Endothelial cell of umbilical vein (primary cell): Measurements from ENCODE around the gene FA2H. TPM values are rescaled to one million over a fixed set of nuclear protein-coding genes. Genes with fewer than 3 reads are reported as not detected.

Source experiments
- BruUV-seq: library from RNA; stranded (reverse); fragments of 400-500 nt; replicated peaks from 2 replicates; lab custom pipeline; 2021; lab: Mats Ljungman, UMichigan
- CTCF ChIA-PET: fragments of 300-600, 350-600 bp; sonication (Branson Sonifier 250); formaldehyde crosslinking; loops from one replicate; lab custom pipeline; 2021; ENCODE audit warnings: antibody characterized with exemption, inconsistent platforms; lab: Charles Lee
- POLR2A ChIA-PET: fragments of 300-600, 350-600 bp; sonication (Branson Sonifier 250); formaldehyde crosslinking; loops from one replicate; lab custom pipeline; 2021; ENCODE audit warnings: antibody characterized with exemption, inconsistent platforms; lab: Charles Lee
- DNase-seq: peaks from one replicate; pipeline ENCODE4 v3.0.0-alpha.2; 2011; ENCODE audit warnings: low read depth, low spot score
- FAIRE-seq: peaks from 2 replicates; lab custom pipeline; 2011; peaks lifted over from hg19 to GRCh38; lab: Jason Lieb, UNC
- H2AFZ ChIP-seq: 2 replicates; pipeline ENCODE4 v1.6.0; 2012; ENCODE audit warnings: low read depth, low read length, control low read depth, inconsistent platforms
- H3K27ac ChIP-seq: 2 replicates; pipeline ENCODE4 v1.5.1; 2011; ENCODE audit warnings: low read depth, mild to moderate bottlenecking, control low read depth, low read length, moderate library complexity; ENCODE audit not compliant: insufficient read depth
- H3K27me3 ChIP-seq, 2 experiments: 2 replicates each; pipeline versions ENCODE4 v1.6.0 to v1.6.1; 2011; ENCODE audit warnings: low read length in 2 of 2, mixed read lengths in 1 of 2; ENCODE audit not compliant: control insufficient read depth in 2 of 2, insufficient read depth in 2 of 2
- H3K36me3 ChIP-seq, 2 experiments: 2 replicates in 1 of 2; 3 replicates in 1 of 2; pipeline ENCODE4 v1.5.1; 2011; ENCODE audit warnings: low read length in 2 of 2, mild to moderate bottlenecking in 1 of 2, moderate library complexity in 1 of 2; ENCODE audit not compliant: control insufficient read depth in 2 of 2, insufficient read depth in 2 of 2; ENCODE audit errors: extremely low read depth in 1 of 2
- H3K4me1 ChIP-seq: 3 replicates; pipeline ENCODE4 v1.5.1; 2011; ENCODE audit warnings: mild to moderate bottlenecking, low read length; ENCODE audit not compliant: control insufficient read depth, insufficient read depth; ENCODE audit errors: extremely low read depth
- H3K4me2 ChIP-seq: 2 replicates; pipeline ENCODE4 v1.6.1; 2011; ENCODE audit warnings: low read length, control low read depth, mixed read lengths; ENCODE audit not compliant: insufficient read depth
- H3K4me3 ChIP-seq, 3 experiments: fragments of 200-600 bp in 1 of 3; sonication (generic), shearing (Covaris generic) in 1 of 3; replicated peaks in 1 of 3; 2 replicates each; pipeline ENCODE4 v1.5.1; 2011 to 2016; ENCODE audit warnings: control low read depth in 3 of 3, low read length in 3 of 3, mild to moderate bottlenecking in 2 of 3, inconsistent platforms in 1 of 3, low read depth in 1 of 3, moderate library complexity in 1 of 3; ENCODE audit not compliant: insufficient read depth in 1 of 3
- H3K79me2 ChIP-seq: 2 replicates; pipeline ENCODE4 v1.6.0; 2012; ENCODE audit warnings: low read length, inconsistent platforms; ENCODE audit not compliant: control insufficient read depth, insufficient read depth
- H3K9ac ChIP-seq: replicated peaks from 2 replicates; pipeline ENCODE3; 2011; ENCODE audit warnings: low read length, control low read depth; ENCODE audit not compliant: insufficient read depth; ENCODE audit errors: extremely low read depth
- H3K9me1 ChIP-seq: replicated peaks from 3 replicates; pipeline ENCODE4 v1.6.0; 2011; ENCODE audit warnings: mild to moderate bottlenecking, low read length; ENCODE audit not compliant: control insufficient read depth, insufficient read depth; ENCODE audit errors: extremely low read depth
- H3K9me3 ChIP-seq: replicated peaks from 2 replicates; pipeline ENCODE4 v1.5.1; 2012; ENCODE audit warnings: low read length, inconsistent platforms; ENCODE audit not compliant: control insufficient read depth, insufficient read depth
- H4K20me1 ChIP-seq: replicated peaks from 2 replicates; pipeline ENCODE3; 2011; ENCODE audit warnings: mild to moderate bottlenecking, low read length; ENCODE audit not compliant: control insufficient read depth, insufficient read depth; ENCODE audit errors: extremely low read depth
- EZH2 ChIP-seq: IDR thresholded peaks from 2 replicates; pipeline ENCODE4 v1.6.1; 2012; ENCODE audit warnings: borderline replicate concordance, low read depth, mild to moderate bottlenecking, moderate library complexity, low read length, inconsistent platforms; ENCODE audit not compliant: severe bottlenecking
- FOS ChIP-seq: IDR thresholded peaks from 2 replicates; pipeline ENCODE4 v1.6.1; 2011; ENCODE audit warnings: mild to moderate bottlenecking, low read length, moderate library complexity, borderline replicate concordance; ENCODE audit not compliant: insufficient read depth
- GATA2 ChIP-seq: IDR thresholded peaks from 2 replicates; pipeline ENCODE4 v1.7.0; 2011; ENCODE audit warnings: low read depth, mild to moderate bottlenecking, moderate library complexity, mixed read lengths, low read length; ENCODE audit not compliant: insufficient read length, insufficient read depth
- JUN ChIP-seq: IDR thresholded peaks from 2 replicates; pipeline ENCODE4 v1.6.1; 2011; ENCODE audit warnings: borderline replicate concordance, low read depth; ENCODE audit not compliant: insufficient read length, insufficient read depth
- MYC ChIP-seq: IDR thresholded peaks from one replicate; pipeline ENCODE4 v1.6.1; 2011; ENCODE audit warnings: mild to moderate bottlenecking, low read depth, low read length
- POLR2A ChIP-seq: IDR thresholded peaks from 2 replicates; pipeline ENCODE4 v1.6.1; 2012; ENCODE audit warnings: low read depth, mild to moderate bottlenecking, control low read depth, low read length
- POLR2AphosphoS5 ChIP-seq: IDR thresholded peaks from 2 replicates; pipeline ENCODE4 v1.6.1; 2012; ENCODE audit warnings: low read depth, mild to moderate bottlenecking, control low read depth, low read length, moderate library complexity; ENCODE audit not compliant: insufficient read depth
- dilution Hi-C: fragments of 300-500 bp; cut with MboI; formaldehyde crosslinking; loops from one replicate; pipeline ENCODE4 v1.15.0; 2019; ENCODE audit warnings: low sequenced_read_pairs; ENCODE audit not compliant: extremely low pct_ligation_motif_present
- intact Hi-C: fragments of 100-400 bp; cut with micrococcal nuclease; formaldehyde crosslinking; loops from one replicate; pipeline ENCODE4 v1.10.0; 2022
- polyA plus RNA-seq, 4 experiments: library from polyadenylated mRNA; depleted of rRNA in 3 of 4; stranded (reverse) in 3 of 4; unstranded in 1 of 4; fragments of >200 nt; gene quantifications; 2 replicates each; pipeline versions ENCODE4 v1.2.1 to v1.2.3, GENCODE V29; 2011 to 2012; ENCODE audit warnings: missing spikeins in 1 of 4
- total RNA-seq: library from RNA; stranded (reverse); gene quantifications from 2 replicates; pipeline ENCODE4 v1.2.3, GENCODE V29; 2021
- TF ChIP-seq, protein P1 (sequence below): IDR thresholded peaks from 2 replicates; pipeline ENCODE4 v1.6.1; 2011; ENCODE audit not compliant: insufficient read depth, insufficient read length
- TF ChIP-seq, protein P2 (sequence below), 2 donors: IDR thresholded peaks; 1 replicate in 1 of 2; 2 replicates in 1 of 2; pipeline ENCODE4 v1.5.1; 2011; ENCODE audit warnings: low read length in 2 of 2, mild to moderate bottlenecking in 2 of 2, moderate library complexity in 2 of 2, control low read depth in 1 of 2, inconsistent platforms in 1 of 2, low read depth in 1 of 2; ENCODE audit not compliant: insufficient read depth in 1 of 2; ENCODE audit errors: extremely low read depth in 1 of 2

FA2H gene
- total and polyA plus RNA-seq, 2 donors (not counting 3 experiments of a cell fraction or from before 2014, with no cell fraction given), result not detected

DNA sequence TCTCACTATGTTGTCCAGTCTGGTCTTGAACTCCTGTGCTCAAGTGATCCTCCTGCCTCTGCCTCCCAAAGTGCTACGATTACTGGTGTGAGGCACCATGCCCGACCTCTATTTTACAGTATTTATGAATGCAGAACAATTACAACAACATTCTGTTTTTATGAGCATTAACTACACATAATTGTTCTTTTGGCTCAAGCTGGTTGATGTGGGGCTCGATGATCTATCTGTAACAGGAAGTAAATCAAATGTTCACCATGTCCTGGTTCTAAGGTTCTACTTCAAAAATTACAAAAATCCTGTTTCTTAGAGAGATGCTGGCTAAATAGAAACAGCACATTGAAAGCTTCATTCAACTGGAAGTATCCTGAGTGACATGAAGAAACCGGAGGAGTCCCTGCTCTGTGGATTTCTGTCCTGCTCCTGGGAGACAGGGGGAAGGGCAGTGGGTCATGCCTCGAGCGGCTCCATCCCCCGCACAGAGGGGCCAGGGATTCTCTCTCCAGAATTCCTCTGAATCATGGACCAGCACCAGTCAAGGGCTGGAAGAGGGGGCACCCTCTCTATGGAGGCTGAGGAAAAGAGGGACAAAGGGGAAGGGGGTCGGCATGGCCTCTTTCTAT lies 31.5 kb downstream of the FA2H start:
- no peaks in the 10 kb centered on the region for H3K79me2 ChIP-seq
- POLR2A ChIA-PET, result no interaction called here
- H3K9ac ChIP-seq, result no peak overlapping the region
- H3K27ac ChIP-seq, result no peak overlapping the region
- H3K4me3 ChIP-seq, result no peak overlapping the region
- FAIRE-seq (no peak), DNase-seq (no peak)
- dilution Hi-C loops, result no loop called here
- intact Hi-C loops, result no loop called here
- no TSS peak for BruUV-seq
- H2AFZ ChIP-seq, result no peak overlapping the region
- TF ChIP-seq POLR2AphosphoS5, result no peak
- no peak for TF ChIP-seq MYC
- TF ChIP-seq, protein P1, sequence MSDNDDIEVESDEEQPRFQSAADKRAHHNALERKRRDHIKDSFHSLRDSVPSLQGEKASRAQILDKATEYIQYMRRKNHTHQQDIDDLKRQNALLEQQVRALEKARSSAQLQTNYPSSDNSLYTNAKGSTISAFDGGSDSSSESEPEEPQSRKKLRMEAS, result no peak
- TF ChIP-seq POLR2A, result no peak
- TF ChIP-seq JUN, result no peak
- TF ChIP-seq GATA2, result no peak
- TF ChIP-seq, protein P2, sequence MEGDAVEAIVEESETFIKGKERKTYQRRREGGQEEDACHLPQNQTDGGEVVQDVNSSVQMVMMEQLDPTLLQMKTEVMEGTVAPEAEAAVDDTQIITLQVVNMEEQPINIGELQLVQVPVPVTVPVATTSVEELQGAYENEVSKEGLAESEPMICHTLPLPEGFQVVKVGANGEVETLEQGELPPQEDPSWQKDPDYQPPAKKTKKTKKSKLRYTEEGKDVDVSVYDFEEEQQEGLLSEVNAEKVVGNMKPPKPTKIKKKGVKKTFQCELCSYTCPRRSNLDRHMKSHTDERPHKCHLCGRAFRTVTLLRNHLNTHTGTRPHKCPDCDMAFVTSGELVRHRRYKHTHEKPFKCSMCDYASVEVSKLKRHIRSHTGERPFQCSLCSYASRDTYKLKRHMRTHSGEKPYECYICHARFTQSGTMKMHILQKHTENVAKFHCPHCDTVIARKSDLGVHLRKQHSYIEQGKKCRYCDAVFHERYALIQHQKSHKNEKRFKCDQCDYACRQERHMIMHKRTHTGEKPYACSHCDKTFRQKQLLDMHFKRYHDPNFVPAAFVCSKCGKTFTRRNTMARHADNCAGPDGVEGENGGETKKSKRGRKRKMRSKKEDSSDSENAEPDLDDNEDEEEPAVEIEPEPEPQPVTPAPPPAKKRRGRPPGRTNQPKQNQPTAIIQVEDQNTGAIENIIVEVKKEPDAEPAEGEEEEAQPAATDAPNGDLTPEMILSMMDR (IDR thresholded peaks at IDR 0.05; ENCODE audit: extremely low read depth in 1 of 2, insufficient read depth in 1 of 2, low read depth in 1 of 2, low read length in 2 of 2), result no peak
- TF ChIP-seq EZH2, result no peak
- no peak for TF ChIP-seq FOS
- H3K9me3 ChIP-seq, result no peaks in the 10 kb centered on the region
- no peaks in the 10 kb centered on the region for H3K9me1 ChIP-seq
- CTCF ChIA-PET, result interaction anchor here (1.4 kb wide), 1 partner anchor 119 kb away, joined by 3 read pairs; no protein-coding TSS in a partner anchor
- no peaks in the 10 kb centered on the region for H3K27me3 ChIP-seq
- H4K20me1 ChIP-seq, result no peaks in the 10 kb centered on the region
- H3K36me3 ChIP-seq, result no peaks in the 10 kb centered on the region
- no peak overlapping the region for H3K4me2 ChIP-seq
- no peaks in the 10 kb centered on the region for H3K4me1 ChIP-seq
